GM18508 (cell line): Measurements from ENCODE around the gene AKAP13.
"Not testable (repeated sequence)": the region's sequence is repeated elsewhere in the genome, so short reads cannot be mapped to it uniquely, and the experiment has no call there.

Experiments used
- ATAC-seq: cut with Tn5 transposase; IDR thresholded peaks from one replicate; pipeline ENCODE4 v1.9.1; 2021; ENCODE audit warnings: moderate number of reproducible peaks; ENCODE audit not compliant: insufficient read depth, unreplicated experiment

AKAP13 gene

DNA sequence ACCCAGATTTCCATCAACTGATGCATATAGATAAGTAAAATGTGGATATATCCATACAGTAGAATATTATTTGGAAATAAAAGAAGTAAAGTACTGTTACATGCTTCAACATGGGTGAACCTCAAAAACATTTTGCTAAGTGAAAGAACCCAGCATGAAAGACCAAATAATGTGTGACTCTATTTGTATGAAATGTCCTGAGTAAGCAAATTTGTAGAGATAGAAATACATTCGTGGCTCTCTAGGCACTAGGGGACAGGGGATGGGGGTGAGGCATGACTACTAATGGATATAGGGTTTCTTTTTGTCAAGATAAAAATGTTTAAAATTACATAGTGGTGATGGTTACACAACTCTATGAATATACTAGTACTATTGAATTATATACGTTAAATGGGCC, 250.6 kb downstream of the AKAP13 start:
- no peak for ATAC-seq

GRCh38 chr15:85632014-85632413, 251.6 kb downstream of the AKAP13 start:
- no peak for ATAC-seq

GRCh38 chr15:85633859-85634258, 253.5 kb downstream of the AKAP13 start:
- ATAC-seq: no peak

- ATAC-seq: no peak
Measured at GRCh38 chr15:85636351-85636750, 255.9 kb downstream of the AKAP13 start.

DNA sequence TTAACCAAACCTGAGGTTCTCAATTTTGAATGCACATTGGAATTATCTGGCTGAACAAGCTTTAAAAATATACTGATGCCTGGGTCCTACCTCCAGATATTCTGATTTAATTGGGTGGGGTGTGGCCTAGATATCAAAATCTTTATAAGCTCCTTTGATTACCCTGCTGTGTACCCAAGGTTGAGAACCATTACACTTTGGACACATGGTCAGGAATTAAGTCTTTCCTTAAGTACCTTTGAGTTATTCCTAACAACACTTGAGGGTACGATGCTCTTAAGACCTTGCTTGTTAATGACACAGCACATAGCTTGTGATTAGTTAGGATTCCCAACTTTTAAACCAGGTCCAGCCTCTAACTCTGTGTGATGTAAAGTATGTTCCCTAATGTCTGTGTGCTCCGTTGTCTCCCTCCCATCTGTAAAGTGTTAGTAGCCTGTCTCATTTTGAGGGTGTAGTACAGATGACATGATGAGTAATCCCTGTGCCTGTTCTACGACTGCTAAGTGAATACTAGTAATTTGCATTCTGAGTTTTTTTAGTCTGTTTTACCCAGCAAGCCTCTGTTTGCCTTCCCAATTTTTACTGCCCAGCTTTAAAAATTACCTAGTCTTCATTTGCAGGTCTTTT, 259.5 kb downstream of the AKAP13 start:
- no peak for ATAC-seq

DNA sequence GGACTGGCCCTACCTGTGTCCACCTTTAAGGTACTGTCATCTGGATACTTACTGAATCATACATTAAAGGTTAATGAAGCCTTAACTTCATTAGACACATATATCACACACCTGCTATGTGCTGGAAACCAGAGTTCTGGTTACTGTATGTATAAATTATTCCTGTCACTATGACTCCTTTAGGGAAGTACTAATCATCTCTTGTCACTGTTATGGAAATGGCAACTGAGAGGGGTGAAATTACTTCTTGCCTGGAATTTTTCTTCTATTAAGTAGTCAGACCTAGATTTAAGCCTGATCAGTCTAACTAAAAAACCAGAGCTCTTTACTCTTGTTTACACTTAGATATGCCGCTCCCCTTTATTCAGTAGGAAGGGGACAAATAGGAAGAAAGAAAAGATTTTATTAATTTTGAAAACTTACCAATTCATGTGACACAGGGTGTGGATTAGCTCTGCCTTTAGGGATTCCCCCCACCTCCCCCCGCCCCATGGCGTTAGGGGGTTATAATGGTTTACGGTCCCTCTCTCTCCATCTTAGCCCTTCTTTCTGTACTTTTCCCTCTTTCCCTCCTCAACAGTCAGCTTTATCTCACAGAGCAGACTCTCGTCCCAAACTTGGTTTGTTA, 261.8 kb downstream of the AKAP13 start:
- no peak for ATAC-seq

- no peak for ATAC-seq
Measured at GRCh38 chr15:85642693-85643066, 262.3 kb downstream of the AKAP13 start.

DNA sequence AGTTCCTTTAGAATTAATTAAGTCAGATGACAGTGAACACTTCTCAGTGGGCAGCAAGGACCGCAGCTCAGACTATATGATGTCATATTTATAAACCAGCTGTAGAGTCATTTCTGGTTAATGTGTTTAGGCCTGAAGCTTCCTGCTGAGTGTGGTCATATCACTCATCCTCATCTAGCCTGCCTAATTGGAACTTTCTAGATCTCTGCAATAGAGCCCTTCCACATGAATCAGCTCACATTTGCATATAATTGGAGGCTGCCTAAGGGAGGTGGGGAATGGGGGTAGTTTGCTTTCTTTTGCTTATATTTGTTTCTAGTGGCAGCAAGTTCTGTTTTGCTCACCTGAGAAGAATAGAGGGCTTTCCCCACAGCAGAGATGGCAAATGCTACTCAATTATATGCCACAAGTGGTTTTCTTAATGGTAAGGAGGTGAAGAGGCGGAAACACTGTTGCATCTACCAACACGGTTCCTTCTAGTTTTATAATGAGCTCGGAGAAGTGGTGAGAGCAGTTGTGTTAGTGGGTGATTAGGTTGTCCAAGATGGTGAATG, 266.2 kb downstream of the AKAP13 start:
- ATAC-seq: peak; percentile 83

DNA sequence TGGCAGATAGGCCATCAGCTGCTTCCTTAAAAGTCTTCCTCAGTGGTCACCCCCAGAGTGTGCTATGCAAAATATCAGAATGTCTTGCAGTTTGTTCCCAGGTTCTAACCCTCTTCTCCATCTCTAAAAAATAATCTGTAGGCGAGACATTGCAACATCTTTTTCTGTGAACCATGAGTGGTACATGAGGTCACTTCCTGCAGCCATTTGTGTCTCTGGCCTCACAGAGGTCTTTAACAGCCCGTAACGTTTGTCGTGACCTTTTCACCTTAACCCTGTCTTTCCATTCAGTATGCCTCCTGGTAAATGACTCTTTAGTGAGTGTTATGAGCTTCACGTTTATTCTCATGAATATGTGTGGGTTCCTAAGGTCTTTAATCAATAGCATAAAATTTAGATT, 269.0 kb downstream of the AKAP13 start:
- ATAC-seq: no peak

DNA sequence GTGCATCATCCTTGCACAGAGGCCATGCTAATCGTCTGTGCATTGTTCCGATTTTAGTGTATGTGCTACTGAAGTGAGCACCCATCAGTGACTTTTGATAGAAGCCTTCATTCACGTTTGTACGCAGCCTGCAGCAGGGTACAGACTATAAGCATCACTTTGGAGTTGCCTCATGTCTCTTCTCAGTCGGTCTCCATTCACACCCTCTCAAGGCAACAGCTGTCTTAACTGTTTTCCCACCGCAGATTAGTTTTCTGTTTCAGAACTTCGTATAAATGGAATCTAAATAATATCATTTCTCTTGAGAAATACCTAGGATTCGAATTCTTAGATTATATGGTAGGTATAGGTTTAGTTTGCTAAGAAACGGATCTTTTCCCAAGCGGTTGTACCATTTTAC, 271.1 kb downstream of the AKAP13 start:
- ATAC-seq: no peak

GRCh38 chr15:85652457-85652856, 272.1 kb downstream of the AKAP13 start:
- ATAC-seq: no peak

DNA sequence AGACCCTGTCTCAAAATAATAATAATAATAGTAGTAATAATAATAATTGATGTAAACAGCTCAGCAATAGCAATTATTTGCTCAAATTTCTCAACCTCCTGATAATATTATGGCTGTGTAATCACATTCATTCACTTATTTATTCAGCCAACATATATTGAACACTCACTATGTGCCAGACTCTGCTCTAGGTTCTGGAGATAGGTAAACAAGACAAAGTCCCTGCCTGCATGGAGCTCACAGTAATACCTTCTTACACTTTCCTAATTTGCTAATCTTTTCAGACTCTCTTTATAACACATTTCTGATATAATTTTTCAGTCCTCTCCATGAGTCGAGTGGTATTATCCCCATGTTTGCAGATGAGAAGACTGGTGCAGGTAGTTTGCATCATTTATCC, 276.7 kb downstream of the AKAP13 start:
- ATAC-seq: no peak

DNA sequence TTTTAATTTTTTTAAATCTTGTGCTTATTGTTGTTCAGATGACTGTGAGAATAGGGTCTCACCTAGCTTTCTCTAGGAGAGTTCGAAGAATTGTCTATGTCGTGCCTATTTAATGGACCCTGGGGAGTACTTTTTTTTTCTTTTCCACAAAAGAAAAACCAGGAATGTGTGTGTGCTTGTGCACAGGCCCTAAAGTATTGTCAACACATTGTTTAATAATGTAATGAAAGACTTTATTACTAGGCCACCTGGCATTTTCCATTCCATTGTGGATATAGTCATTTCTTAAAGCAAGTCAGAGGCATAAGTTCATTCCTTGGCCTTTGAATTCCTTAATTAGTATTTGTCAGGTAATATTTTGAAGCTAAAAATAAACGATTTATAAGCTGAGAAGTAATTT, 278.4 kb downstream of the AKAP13 start:
- no peak for ATAC-seq

DNA sequence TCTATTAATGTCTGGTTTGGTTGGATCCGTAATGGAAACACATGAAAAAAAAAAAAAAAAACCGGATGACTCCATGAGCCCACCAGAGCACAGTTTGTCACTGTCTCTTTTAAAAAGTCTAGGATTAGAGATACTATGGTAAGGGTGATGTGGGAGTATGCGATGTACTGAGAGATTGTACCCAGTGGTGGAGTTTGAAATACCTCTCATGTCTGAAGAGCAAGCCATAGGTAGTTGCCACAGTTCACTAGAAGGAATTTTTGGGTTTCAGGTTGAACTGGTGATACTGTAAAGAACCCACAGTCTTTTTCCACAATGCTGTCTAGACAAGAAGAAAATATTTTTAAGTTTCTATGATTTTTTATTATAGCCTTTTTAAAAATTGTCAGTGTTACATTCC, 281.5 kb downstream of the AKAP13 start:
- no peak for ATAC-seq

GRCh38 chr15:85665677-85666076, 285.3 kb downstream of the AKAP13 start:
- not testable (repeated sequence) for ATAC-seq

- ATAC-seq: peak; percentile 72
Measured at GRCh38 chr15:85667491-85668424, 287.4 kb downstream of the AKAP13 start.

- ATAC-seq: no peak
Measured at GRCh38 chr15:85671156-85671555, 290.8 kb downstream of the AKAP13 start.

DNA sequence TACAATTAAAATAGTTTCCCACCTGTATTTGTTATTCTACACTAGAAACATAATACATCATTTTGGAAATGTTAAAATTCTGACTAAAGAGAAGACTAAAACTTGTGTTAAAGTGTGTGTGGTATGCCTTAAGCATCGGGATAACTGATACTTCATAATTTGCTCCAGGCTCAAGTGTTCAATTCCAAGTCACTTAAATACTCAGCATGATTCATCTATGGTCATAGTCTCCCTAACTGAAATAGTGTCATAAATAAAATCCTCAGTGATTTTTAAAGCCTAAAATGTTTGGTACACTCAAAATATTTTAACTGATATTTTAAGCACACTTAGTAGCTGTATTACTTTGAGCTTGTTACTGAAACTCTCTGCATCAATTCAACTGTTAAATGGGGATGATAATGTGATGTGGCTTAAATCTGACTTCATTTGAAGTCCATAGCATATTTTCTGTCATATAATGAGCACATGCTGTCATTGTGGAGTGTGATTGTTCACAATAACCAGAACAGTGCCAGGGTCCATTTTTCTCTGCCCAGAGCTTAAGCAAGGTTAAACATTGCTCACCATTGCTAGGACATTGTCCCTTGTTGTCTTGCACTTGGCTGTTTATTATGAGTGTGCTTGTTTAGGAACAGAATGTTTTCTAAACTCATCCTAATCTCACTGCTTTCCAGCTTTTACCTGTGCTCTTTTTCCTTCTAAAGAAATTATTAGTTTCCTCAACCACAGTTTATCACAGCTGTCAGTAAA, 292.1 kb downstream of the AKAP13 start:
- no peak for ATAC-seq

GRCh38 chr15:85673326-85673725, 292.9 kb downstream of the AKAP13 start:
- ATAC-seq: no peak

- ATAC-seq: no peak
Measured at GRCh38 chr15:85676342-85677098, 296.1 kb downstream of the AKAP13 start.
